ENCODE results near the gene TANC2.

- TF ChIP-seq CTCF (IDR thresholded peaks at IDR 0.05), result no peak
- no peak for TF ChIP-seq E2F1 (CRISPR knock-in tag; IDR thresholded peaks at IDR 0.05)
- TF ChIP-seq SP1 (CRISPR knock-in tag; conservative IDR thresholded peaks at IDR 0.05), result no peak
- no peak for TF ChIP-seq HMGA2 (CRISPR knock-in tag; IDR thresholded peaks at IDR 0.05)
- TF ChIP-seq MAX (CRISPR knock-in tag; IDR thresholded peaks at IDR 0.05), result no peak
- TF ChIP-seq PRRX2 (CRISPR knock-in tag; IDR thresholded peaks at IDR 0.05), result no peak
- no peak for TF ChIP-seq ATF6 (CRISPR knock-in tag; IDR thresholded peaks at IDR 0.05)
- no peak for TF ChIP-seq TEAD1 (CRISPR knock-in tag; IDR thresholded peaks at IDR 0.05)
- no peak for TF ChIP-seq MLX (CRISPR knock-in tag; IDR thresholded peaks at IDR 0.05)
These were observed 8.8 kb downstream of the TANC2 start for GRCh38 chr17:62974788-62975187.
